Sigmoid colon (tissue), 4 donors: ENCODE measurements around the gene ZFAND3.

Experiments
- EP300 ChIP-seq, 4 donors: sonication (generic); formaldehyde crosslinking; IDR thresholded peaks; one replicate each; pipeline ENCODE4 v1.6.1; 2017; ENCODE audit warnings: antibody characterized with exemption in 4 of 4
- TF ChIP-seq, protein P1 (sequence below), 4 experiments: fragments of 450-650 bp in 3 of 4; fragments of 200-600 bp in 1 of 4; IDR thresholded peaks; one replicate each; pipeline ENCODE4 v1.5.1; 2016 to 2019; ENCODE audit warnings: antibody characterized with exemption in 4 of 4, mild to moderate bottlenecking in 3 of 4, moderate library complexity in 2 of 4

DNA sequence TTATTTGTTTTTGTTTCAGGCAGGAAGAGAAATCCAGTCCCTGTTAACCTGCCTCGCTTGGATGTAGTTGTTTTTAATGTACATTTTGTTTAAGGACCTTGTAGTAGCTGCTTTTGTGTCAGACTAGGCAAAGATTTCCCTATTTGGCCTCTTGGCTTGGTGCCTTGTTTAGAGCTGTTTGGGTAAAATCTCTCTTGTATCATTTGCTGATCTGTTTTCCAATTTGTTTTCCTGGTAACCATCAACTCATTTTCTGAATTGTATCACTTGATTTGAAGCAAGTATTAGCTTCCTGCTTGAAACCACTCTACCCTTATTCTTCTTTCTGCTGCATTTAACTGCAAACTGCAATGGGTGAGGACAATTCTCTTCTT is 160.7 kb downstream of the ZFAND3 start:
- TF ChIP-seq, protein P1, sequence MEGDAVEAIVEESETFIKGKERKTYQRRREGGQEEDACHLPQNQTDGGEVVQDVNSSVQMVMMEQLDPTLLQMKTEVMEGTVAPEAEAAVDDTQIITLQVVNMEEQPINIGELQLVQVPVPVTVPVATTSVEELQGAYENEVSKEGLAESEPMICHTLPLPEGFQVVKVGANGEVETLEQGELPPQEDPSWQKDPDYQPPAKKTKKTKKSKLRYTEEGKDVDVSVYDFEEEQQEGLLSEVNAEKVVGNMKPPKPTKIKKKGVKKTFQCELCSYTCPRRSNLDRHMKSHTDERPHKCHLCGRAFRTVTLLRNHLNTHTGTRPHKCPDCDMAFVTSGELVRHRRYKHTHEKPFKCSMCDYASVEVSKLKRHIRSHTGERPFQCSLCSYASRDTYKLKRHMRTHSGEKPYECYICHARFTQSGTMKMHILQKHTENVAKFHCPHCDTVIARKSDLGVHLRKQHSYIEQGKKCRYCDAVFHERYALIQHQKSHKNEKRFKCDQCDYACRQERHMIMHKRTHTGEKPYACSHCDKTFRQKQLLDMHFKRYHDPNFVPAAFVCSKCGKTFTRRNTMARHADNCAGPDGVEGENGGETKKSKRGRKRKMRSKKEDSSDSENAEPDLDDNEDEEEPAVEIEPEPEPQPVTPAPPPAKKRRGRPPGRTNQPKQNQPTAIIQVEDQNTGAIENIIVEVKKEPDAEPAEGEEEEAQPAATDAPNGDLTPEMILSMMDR (IDR thresholded peaks at IDR 0.05): no peak
- TF ChIP-seq EP300 (IDR thresholded peaks at IDR 0.05): no peak
